ENCODE results near the gene ATP6V1A.

DNA sequence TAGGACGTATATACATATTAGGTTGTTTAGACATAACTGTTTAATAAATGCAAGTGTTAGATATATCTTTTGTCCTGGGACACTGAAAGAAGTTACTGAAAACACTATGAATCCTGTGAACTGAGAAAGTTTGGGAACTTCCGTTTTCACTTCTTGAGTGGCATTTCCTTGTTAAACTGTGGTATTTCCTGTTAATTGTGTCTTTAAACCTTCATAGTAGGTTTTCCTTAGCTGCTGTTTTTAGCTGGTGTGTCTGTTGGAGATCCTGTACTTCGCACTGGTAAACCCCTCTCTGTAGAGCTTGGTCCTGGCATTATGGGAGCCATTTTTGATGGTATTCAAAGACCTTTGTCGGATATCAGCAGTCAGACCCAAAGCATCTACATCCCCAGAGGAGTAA, 37.1 kb downstream of the ATP6V1A start:
- TF ChIP-seq, protein P1, sequence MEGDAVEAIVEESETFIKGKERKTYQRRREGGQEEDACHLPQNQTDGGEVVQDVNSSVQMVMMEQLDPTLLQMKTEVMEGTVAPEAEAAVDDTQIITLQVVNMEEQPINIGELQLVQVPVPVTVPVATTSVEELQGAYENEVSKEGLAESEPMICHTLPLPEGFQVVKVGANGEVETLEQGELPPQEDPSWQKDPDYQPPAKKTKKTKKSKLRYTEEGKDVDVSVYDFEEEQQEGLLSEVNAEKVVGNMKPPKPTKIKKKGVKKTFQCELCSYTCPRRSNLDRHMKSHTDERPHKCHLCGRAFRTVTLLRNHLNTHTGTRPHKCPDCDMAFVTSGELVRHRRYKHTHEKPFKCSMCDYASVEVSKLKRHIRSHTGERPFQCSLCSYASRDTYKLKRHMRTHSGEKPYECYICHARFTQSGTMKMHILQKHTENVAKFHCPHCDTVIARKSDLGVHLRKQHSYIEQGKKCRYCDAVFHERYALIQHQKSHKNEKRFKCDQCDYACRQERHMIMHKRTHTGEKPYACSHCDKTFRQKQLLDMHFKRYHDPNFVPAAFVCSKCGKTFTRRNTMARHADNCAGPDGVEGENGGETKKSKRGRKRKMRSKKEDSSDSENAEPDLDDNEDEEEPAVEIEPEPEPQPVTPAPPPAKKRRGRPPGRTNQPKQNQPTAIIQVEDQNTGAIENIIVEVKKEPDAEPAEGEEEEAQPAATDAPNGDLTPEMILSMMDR (IDR thresholded peaks at IDR 0.05; ENCODE audit: insufficient read depth, low read length, poor library complexity, severe bottlenecking) = no peak
- no peak for TF ChIP-seq EZH2phosphoT487 (conservative IDR thresholded peaks at IDR 0.05; ENCODE audit: low read length)
